Keratinocyte (primary cell): ENCODE measurements around the gene TMEM61.

ENCODE experiments used
- CTCF ChIP-seq, 3 experiments: IDR thresholded peaks in 1 of 3; conservative IDR thresholded peaks in 1 of 3; optimal IDR thresholded peaks in 1 of 3; 2 replicates in 2 of 3; 3 replicates in 1 of 3; pipeline versions ENCODE3 to v1.5.1; 2011; ENCODE audit warnings: low read length in 3 of 3, mild to moderate bottlenecking in 3 of 3, moderate library complexity in 2 of 3, control low read depth in 1 of 3, inconsistent platforms in 1 of 3; ENCODE audit not compliant: insufficient read depth in 2 of 3; ENCODE audit errors: extremely low read depth in 1 of 3
- EZH2 ChIP-seq: IDR thresholded peaks from one replicate; pipeline ENCODE4 v1.6.1; 2012; ENCODE audit warnings: inconsistent platforms, mild to moderate bottlenecking, low read length, moderate library complexity

GRCh38 chr1:54998100-54998499 is 17.7 kb downstream of the TMEM61 start:
- TF ChIP-seq CTCF (optimal IDR thresholded peaks at IDR 0.05 in 1 of 3, IDR thresholded peaks at IDR 0.05 in 1 of 3, conservative IDR thresholded peaks at IDR 0.05 in 1 of 3; ENCODE audit: extremely low read depth in 1 of 3, insufficient read depth in 2 of 3, low read length in 3 of 3) (no peak), EZH2 (no peak)
